Activated CD4-positive, alpha-beta T cell treated with anti-CD3 and anti-CD28 coated beads, Interleukin-2, amount 50 U/mL, for 24 hours (primary cell): ENCODE data around the gene HOXA7.
A peak's percentile ranks its signal among the peaks of the same experiment; 100 is the strongest.

Experiments used
- DNase-seq, 2 donors: peaks; one replicate each; pipeline ENCODE4 v3.0.0-alpha.2; 2020; ENCODE audit warnings: low read depth in 1 of 2, low spot score in 1 of 2

Gene HOXA7

DNA sequence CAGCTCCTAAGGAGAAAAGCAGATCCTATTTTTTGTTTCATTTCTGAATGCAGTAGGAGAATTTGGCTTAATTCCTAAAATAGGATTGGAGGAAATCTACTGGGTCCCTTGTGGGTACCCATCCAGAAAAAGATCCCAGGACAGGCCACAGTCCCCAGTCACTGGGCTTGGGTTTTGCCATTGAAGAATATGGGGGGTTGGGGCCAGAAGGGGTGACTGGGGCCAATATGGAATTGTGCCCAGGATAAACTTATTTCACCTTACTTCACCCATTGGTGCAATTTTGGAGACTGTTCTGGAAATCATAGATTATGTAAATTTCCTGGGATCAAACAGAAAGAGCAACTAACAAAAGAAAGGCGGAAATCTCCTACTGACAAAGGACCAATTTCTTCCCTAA, 18.0 kb downstream of the HOXA7 start:
- no peak for DNase-seq

DNA sequence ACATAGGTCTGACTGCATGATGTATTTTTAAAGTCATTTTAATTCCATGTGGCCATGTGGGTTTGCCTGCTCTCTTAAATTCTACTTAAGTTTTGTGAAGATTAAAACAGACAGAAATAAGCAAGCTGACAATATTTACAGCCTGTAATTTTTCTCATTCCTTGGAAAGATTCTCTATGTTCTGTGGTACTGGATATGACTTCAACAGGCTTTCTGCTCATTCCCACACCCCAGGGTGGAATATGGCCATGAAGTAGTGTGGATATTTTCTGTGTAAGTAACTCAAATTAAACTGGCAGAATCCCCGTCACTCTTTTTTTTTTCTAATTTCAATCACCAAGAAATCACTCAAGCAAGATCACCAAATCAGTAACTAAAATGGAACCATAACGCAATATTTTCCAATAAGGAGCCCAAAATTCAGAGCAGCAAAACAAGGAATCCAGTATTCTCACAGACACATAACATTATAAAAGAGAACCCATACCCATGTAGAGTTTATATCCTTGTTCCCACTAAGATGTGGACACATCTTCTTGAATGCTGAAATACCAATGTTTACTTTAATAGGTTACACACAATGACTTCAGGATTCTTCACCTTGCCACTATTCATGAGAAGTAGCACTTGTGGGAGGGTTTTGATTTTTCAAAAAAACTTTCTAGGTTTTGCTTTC, 18.7 kb downstream of the HOXA7 start:
- DNase-seq: no peak

DNA sequence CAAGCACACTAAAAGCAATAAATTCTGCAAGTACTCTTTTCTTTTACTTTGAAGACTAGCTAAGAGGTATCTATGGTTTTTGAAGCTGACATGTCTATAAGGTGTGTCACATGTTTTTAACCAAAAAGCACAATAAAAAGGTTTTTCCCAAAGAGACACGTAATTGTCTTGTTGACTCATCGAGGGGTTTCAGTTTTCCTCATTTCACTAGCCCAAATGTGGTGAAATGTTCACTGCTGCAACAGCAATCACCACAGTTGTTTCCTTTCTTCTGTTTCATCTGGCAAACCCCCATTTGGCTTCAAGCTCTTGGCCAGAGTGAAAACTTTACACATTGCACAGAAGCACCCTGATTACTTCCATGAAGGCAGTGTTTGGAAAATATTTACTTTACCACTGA, 22.1 kb downstream of the HOXA7 start:
- peak in 1 of 2 donors; percentile 21 for DNase-seq

DNA sequence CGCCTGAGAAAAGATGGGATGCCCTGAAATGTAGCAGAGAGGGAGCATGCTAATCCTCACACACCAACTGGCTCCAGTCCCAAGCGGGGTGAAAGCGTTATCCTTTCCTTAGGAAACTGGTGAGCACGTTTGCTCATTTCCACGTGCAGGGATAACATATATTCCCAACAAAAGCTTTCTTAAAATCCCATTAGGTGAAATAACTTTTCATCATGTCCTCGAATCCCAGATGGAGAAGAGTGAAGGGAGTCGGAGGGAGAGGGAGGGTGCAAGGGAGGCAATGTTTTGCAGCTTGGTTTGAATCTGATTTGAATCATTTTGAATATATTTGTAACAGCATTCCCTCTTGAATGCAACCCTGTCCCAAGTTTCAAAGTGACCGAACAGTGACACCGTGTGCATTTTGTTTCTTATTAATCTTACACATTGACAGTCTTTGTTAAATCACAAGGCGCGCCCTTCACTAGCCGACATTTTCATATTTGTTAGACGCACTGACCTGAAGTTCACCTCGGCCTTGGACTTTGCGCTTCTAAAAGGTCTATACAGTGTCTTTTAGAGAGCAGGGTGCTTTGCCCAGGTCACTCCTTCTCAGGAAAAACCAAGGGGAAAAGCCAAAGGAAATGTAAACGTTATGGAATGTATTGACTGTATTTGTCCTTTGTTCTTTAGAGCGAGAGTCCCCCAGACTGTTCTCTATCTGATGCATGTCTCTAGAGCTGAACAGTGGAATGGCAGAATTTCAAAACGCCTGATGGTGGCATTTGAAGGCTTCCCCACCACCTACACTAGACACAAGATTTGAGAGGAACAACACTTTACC, 22.9 kb downstream of the HOXA7 start:
- no peak for DNase-seq

DNA sequence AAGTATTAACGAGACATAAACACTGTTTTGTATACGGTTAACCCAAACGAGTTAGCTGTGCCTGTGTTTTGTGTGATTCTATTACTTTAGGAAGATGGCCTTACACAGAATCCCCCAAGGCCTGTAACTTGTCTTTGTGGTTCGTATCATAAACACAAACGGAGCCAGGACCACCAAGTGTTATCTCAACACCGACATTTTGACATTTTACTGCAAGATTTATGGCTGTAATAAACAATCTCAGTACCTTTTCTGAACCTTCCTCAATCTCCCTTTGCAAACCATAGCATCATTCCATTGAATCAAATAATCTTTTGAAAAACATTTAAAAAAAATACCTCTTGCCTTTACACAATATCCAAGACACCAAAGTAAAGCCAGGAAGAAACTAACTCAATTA, 23.5 kb downstream of the HOXA7 start:
- DNase-seq: no peak

DNA sequence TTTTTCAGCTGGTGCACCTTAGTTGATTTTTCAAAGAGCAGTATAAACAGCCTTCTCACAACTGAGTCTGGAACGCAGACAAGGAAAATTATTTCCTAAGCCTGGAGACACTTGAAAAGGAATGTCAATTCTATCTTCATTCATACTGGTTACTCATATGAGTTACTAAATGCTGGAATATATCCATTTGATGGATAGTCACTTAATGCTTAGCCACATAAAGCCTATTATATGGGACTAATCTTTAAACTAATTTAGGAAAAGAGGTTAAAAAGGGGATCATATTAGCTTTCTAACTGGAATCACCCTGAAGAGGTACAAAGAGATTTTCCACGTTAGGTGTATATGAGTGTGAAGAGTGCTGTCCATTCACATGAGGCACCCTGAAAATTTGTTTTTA, 24.3 kb downstream of the HOXA7 start:
- no peak for DNase-seq

DNA sequence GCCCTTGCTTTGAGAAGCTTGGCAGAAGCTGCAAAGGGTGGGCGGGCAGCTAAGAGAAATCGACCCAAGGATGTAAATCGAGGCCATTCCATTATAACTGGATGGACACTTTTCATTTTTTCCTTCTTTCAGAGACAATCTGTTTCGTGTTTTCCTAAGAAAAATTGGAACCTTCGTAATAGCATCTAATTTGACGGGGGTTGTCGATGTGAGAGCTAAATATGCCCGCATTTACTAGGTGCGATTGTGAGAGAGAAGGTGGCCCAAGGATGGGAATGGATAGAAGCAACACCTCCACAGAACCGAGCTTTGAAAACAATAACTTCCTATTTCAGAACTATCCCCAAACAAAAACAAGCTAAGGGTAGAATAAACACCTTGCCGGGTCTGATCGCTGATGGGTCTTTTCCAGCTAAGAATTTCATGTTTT, 25.1 kb downstream of the HOXA7 start:
- no peak for DNase-seq

DNA sequence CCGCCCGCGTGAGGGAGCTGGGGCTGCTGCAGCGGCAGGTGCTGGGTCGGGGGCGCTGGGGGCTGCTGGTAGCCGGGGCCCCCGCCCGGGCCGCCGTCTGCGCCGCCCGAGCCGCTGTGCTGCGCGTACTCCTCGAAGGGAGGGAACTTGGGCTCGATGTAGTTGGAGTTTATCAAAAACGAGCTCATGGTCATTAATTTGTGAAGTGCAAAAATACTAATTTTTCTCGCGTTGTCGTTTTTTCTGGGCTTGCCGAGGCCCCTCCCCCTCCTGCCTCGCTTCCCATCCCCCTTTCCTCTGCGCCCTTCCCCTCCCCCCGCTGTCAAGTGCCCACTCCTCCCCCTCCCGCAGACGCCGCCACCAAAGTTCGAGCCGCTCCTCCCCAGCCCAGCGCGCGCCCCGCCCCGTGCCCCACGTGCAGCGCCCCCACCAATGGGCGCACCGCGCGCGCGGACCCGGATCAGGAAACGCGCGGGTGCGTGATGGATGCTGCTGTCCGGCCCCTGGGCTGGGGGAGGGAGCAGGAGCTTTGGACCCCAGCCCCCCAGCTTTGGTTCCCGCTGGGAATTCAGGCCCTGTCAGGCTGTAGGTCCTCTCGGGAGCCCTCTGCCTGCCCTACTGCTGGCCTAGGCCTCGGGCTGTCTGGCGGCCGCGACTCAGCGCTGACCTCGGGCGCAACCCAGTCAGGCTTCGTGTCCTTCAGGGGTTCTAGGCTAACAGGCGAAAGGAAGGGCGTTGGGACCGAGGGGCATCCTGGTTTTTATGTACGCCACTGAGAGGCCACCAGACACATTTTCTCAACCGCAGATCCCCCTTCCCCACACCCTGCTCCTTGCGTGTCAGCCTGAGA, 25.7 kb downstream of the HOXA7 start, which contains the start of gene HOXA4:
Gene HOXA4 (minus strand): TSS at position 218 of the 850 bp plus-strand sequence. CDS start 24 bp downstream, at position 194.
- DNase-seq: peak; percentile 46 to 55

DNA sequence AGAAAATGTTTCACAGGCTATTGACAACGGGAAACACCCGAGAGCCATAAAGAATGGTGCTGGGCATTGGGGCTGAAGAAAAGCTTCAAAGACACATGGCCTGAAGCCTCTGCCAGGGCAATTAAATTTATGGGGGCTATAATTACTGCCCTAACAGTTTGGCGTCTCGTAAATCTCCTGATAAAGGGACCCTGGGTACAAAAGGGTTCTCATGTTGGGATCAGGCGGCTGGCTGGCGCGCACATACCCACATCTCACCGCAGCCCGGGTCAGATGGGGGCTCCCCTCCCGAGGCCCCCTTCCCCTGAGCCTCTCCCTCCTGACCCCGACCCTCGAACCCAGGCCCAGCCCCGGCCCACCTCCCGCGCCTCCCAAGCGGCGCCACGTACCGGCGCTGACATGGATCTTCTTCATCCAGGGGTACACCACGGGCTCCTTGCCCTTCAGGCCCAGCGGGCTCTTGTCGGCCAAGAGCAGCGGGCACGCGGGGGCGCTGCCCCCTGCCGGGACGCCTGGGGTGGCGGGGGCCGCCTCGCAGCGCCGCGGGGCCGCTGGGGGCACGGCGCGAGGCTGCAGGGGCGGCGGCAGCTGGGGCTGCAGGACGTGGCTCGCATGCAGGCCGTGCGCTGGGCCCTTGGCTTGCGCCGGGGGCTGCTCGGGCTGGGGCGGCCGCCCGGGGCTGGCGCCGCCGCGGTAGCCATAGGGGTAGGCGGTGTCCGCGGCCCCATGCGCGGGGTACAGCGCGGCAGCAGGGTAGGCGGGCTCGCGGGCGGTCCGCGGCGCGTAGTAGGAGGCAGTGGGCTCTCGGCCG, 26.5 kb downstream of the HOXA7 start:
- no peak for DNase-seq

DNA sequence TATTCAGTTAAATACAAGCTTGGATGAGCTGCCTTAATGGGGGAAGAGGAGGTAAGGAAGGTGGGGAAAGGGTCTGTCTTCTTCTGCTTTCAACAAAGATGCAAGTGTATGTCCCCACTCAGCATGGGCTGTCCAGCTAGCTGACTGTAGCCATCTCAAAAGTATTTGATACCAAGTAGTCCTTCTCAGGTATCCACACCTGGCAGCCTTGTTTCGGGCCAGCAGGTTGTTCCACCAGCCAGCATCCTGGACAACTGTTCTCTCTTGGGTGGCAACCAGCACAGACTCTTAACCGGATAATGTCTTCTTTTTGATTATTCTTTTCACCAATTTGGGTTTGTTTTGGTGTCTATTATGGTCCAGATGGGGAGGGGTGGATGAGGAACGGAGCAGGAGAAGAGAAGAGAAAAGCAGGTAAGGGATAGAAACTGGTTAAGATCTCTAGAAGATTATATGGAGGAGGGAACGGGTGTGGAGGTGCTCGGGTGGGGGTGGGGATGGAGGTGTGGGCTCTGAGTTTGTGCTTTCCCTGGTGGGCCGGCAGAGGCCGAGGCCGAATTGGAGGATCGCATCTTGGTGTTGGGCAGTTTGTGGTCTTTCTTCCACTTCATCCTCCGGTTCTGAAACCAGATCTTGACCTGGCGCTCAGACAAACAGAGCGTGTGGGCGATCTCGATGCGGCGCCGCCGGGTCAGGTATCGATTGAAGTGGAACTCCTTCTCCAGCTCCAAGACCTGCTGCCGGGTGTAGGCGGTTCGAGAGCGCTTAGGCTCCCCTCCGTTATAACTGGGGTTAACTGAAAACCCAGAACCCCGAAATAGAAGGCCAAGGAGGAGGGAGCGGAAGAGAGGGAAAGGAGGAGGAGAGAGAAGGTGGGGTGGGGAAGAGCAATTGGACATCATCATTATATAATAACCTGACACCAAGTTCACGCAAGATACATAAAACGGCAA, 27.4 kb downstream of the HOXA7 start:
- DNase-seq: no peak

DNA sequence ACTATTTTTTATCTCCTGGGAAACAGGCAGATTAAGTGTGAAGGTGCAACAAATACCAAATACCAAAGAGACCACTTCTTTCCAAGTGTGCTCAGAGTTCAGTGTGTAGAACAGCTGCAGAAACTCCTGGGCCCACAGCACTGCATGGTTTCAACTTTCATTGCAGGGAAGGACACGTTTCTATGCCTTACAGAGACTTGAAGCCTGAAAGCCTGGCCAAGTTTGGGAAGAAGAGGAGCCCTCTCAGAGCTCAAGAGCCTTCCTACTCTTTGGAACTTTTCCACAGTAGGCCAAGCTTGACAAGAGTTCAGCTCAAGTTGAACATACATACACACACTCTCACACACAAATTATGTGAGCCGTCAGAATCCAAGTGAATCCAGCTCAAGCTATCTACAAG, 28.4 kb downstream of the HOXA7 start:
- DNase-seq: no peak

DNA sequence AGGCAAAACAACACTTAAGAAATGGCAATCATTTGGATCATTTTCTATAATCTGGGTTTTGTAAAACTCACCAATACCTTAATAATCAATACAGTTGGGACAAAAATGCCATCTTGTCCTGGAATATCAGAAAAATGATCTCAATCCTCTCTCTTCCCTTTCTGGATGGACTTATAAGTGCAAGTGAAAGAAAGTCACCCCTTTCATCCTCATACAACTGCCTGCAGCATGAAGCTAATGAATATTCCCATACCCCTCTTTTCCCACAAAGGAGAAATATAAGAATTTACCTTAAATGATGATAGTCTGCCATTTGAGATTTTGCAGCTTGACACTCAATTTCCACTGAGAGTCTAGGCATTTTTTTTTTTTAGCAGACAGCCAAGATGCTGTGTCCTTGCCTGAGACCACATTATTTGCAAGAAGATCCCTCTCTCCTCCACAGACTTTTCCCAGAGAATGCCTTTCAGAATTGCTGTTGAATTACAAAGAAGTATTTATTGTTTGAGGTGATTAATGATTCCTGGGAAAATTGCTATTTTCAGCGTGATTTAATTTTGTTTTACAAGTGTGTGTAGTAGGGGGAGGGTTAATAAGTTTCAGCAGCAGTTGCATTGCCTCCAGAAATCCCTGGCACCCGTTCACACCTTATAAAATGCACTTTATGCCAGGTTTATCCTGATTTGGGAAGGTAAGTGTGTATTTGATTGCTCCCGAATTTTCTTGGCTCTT, 29.7 kb downstream of the HOXA7 start:
- DNase-seq: no peak

DNA sequence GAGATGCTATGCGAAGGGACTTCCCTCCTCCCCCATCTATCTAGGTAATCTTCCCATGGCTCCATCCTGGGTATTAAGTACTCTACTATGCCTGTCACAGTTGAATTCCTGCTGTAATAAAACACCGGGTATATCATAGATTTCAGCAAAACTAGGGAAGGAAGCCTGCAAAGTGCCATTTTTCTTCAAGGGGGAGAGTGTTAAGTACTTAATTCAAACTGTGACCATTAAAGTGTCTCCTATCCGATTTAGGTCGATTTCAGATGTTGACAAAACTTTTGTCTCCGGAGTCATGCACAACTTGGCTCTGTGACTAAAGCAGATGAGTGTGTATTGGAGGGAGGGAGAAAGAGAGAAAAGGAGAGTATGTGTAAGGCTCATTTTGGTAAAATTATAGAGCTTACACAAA, 30.5 kb downstream of the HOXA7 start:
- no peak for DNase-seq

DNA sequence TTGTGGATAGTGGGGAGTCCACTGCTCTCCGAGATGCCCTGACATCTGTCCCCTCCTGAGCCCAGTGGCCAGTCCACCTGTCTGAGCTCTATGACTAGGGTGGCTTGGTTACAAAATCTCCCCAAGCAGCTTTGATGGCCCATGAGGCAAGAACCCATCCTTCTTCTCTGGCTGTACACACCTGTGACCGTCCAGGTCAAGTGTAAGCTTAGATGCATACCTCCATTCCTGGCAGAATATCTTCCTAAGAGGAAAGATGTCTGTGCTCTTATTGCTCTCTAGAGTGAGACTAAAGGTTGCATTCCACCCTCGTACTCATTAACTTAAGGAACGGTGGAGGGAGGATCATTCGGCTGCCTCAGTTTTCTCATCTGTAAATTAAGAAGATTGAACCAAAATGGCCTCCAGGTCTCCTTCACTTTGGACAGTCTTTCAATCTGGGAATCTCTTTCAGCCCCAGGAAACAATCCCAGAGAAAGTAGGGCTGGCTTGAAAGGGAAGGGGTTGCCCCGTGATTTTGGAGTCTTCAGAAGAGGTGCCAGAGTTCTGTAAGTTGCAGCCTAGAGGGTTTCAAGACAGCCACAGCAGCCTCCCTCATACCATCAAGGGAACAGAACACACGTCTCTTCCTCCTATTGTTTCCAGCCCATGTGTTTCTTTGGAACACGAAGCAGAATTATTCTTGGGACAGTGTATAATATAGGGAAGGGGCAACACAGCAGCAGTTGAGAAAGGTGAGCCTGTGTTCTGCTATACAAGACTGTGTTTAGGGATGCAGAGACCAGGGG, 31.4 kb downstream of the HOXA7 start:
- DNase-seq: no peak

DNA sequence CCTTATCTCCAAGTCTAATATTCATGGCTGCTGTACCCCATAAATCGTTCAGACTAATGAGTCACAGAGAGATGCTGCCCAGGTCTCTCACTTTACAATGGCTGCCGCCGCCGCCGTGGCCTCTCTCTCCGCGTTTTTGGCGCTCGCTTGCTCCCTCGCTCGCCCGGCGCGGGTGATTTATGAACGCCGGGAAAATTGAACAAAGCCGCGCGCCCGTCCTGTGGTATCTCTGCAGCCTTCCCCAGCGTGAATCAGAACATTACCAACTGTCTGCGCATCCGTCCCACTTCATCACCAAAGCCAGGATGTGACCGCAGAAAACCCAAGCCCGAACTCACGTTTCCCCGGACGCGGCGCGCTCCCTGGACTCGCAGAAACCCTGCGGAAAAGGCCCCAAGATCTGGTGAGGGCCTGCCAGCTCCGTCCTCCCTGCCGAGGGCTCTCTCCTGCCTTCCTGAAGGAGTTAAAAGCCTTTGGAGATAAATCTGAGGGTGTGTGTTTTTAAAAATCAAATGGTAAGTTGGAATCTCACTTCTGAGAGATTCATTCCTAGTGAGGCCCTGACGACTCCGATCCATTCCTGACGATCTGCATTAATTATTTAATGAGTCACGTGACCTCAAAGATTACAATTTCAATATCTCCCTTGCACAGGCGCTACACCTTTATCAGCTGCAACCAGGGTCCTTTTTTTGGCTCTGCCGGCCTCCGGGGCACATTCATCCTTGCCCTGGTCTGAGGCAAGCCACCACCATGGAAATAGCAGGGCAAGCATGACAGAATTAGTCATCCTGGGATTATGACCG, 32.2 kb downstream of the HOXA7 start:
- DNase-seq: no peak

DNA sequence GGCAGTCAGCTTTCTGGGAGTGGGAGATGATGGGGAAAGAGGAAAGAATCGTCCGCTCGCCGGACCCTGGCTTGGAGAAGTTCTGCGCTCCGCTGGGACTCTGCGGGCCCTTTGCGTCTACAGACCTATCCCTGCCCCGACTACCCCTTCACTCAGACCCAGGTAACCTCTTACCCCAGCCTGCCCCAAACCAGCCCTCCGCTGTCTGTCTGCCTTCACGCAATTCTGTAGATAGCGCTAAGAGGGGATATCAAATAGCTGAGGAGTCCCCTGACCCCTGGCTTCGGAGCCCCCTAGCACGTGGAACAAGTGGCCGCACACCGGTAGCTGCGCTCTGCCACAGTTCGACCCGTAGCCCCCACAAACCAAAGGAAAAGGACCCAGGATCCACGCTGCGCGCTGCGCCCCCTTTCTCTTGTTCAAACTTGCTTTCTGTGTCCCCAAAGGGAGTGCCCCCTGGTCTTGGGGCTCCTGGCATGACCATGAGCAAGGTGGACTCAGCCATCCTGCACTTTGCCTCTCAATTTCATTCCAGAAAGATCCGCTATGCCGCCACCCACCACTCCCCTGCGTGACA, 32.9 kb downstream of the HOXA7 start:
- no peak for DNase-seq

DNA sequence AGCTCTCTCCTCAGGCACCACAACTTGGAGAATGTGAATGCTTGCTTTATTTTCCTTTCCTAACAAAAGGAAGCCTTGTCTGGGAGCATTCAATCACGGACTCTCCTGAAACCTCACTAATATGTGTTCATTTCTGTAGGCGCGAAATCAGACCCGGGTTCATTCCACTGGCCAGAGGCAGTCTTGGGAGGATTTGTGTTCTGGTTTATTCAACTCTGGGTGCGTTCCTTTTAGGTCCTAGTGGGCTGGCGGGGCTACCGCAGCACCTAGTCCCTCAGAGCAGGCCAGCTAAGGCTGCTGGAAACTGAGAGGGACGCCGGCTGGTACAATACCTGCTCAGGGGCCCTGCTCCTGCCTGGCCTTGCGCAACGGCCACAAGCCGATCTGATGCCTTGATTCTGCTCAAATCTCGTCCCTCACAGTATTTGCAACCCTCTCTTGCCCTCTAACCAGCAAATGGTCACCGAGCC, 33.4 kb downstream of the HOXA7 start:
- DNase-seq: no peak
